Tibial nerve (tissue), 3 donors: ENCODE results near the gene RAB3IL1.

Experiments
- EP300 ChIP-seq, 2 donors: sonication (generic); formaldehyde crosslinking; IDR thresholded peaks; one replicate each; pipeline ENCODE4 v1.6.1; 2017; ENCODE audit warnings: antibody characterized with exemption in 2 of 2, mild to moderate bottlenecking in 1 of 2
- POLR2A ChIP-seq, 2 donors: fragments of 450-650 bp; IDR thresholded peaks; one replicate each; pipeline ENCODE4 v1.6.1; 2017; ENCODE audit warnings: antibody characterized with exemption in 2 of 2, mild to moderate bottlenecking in 2 of 2, moderate library complexity in 2 of 2

GRCh38 chr11:61960532-61960931, 43.2 kb upstream of the RAB3IL1 start:
- no peak for TF ChIP-seq EP300 (IDR thresholded peaks at IDR 0.05)
- TF ChIP-seq POLR2A (IDR thresholded peaks at IDR 0.05) = no peak
